ENCODE measurements around the gene GPRIN2.

The GPRIN2 gene

DNA sequence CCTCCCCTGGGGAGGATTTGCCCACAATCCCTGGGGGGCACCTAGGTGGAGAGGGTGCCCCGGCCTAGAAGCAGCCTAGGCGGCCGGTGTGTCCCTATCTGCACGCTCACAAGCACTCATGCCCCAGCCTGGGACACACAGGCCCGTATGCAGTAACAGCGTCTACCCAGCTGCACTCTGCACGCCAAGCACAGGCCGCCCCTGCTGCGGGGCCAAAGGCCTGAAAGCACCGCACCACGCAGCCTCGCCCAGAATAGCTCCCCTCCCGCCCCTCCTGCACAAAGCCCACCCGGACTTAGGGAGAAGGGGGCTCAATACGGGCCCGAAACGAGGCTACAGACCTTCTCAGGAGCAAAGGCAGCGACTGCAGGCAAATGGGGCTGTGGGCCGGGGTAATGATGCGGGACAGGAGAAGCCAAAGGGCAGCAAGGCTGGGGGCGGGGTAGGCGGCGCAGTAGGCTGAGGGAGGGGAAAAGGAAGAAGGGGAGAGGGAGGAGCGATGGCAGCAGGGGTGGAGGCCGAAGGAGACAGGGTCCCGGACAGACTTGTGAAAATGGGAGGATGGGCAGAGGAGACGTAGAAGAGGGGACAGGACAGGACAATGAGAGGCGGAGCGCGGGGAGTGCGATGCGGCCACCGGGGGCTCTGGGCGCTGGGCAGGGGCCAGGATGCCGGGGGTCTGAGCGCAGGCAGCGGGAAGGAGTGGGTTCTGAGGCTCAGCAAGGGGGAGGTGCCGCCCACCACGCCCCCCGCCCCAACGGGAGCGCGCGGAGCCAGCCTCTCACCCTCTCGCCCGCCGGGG, 544 bp downstream of the GPRIN2 start:
- Histone ChIP-seq H3K4me1 (ENCODE audit: control insufficient read depth, insufficient read depth, low read length) (peaks cover 8% of the 10 kb centered on the region), H3K9me3 (ENCODE audit: control insufficient read depth, low read length) (no peaks in the 10 kb centered on the region), H3K27me3 (ENCODE audit: control insufficient read depth, insufficient read depth, low read length, poor library complexity, severe bottlenecking) (peaks cover 45% of the 10 kb centered on the region), H3K4me3 (ENCODE audit: insufficient read depth, low read depth, low read length) (peak overlapping the region; percentile 66), H3K36me3 (ENCODE audit: control insufficient read depth, insufficient read depth, low read length) (no peaks in the 10 kb centered on the region), H3K27ac (ENCODE audit: insufficient read depth, low read depth, low read length, poor library complexity, severe bottlenecking) (no peak overlapping the region)
- WGBS, 2 experiments, result 7 to 8% methylated on average over 47 of the region's 47 CpGs

DNA sequence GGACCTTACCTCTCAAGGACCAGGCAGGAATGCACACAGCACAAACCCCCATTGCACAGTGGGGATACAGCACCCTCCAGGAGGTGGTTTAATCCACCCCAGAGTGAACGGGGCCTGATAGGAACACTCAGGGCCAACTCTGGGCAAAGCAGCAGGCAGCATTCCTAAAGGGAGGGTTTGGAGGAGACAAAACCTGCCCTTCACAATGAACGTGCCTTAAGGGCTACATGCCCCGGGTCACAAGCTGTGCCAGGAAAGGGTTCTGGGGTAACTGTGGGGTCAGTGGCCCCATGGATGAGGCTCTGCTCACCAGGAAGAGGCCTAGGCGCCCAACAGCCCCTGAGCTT, 1.1 kb downstream of the GPRIN2 start:
- 55 to 58% methylated on average over 4 of the region's 4 CpGs for WGBS, 2 experiments
- Histone ChIP-seq H3K9me3 (ENCODE audit: control insufficient read depth, low read length) (no peaks in the 10 kb centered on the region), H3K36me3 (ENCODE audit: control insufficient read depth, insufficient read depth, low read length) (no peaks in the 10 kb centered on the region), H3K27ac (ENCODE audit: insufficient read depth, low read depth, low read length, poor library complexity, severe bottlenecking) (no peak overlapping the region), H3K4me3 (ENCODE audit: insufficient read depth, low read depth, low read length) (peak overlapping the region; percentile 66), H3K4me1 (ENCODE audit: control insufficient read depth, insufficient read depth, low read length) (peaks cover 8% of the 10 kb centered on the region), H3K27me3 (ENCODE audit: control insufficient read depth, insufficient read depth, low read length, poor library complexity, severe bottlenecking) (peaks cover 45% of the 10 kb centered on the region)

- H3K27ac ChIP-seq (ENCODE audit: insufficient read depth, low read depth, low read length, poor library complexity, severe bottlenecking), result no peak overlapping the region
- WGBS, 2 experiments, result 86 to 87% methylated on average over 7 of the region's 7 CpGs
- no peaks in the 10 kb centered on the region for H3K36me3 ChIP-seq (ENCODE audit: control insufficient read depth, insufficient read depth, low read length)
- H3K4me1 ChIP-seq (ENCODE audit: control insufficient read depth, insufficient read depth, low read length), result peaks cover 8% of the 10 kb centered on the region
- H3K27me3 ChIP-seq (ENCODE audit: control insufficient read depth, insufficient read depth, low read length, poor library complexity, severe bottlenecking), result peaks cover 42% of the 10 kb centered on the region
- no peaks in the 10 kb centered on the region for H3K9me3 ChIP-seq (ENCODE audit: control insufficient read depth, low read length)
- no peak overlapping the region for H3K4me3 ChIP-seq (ENCODE audit: insufficient read depth, low read depth, low read length)
Measured at GRCh38 chr10:46554166-46554781, 2.2 kb downstream of the GPRIN2 start.

DNA sequence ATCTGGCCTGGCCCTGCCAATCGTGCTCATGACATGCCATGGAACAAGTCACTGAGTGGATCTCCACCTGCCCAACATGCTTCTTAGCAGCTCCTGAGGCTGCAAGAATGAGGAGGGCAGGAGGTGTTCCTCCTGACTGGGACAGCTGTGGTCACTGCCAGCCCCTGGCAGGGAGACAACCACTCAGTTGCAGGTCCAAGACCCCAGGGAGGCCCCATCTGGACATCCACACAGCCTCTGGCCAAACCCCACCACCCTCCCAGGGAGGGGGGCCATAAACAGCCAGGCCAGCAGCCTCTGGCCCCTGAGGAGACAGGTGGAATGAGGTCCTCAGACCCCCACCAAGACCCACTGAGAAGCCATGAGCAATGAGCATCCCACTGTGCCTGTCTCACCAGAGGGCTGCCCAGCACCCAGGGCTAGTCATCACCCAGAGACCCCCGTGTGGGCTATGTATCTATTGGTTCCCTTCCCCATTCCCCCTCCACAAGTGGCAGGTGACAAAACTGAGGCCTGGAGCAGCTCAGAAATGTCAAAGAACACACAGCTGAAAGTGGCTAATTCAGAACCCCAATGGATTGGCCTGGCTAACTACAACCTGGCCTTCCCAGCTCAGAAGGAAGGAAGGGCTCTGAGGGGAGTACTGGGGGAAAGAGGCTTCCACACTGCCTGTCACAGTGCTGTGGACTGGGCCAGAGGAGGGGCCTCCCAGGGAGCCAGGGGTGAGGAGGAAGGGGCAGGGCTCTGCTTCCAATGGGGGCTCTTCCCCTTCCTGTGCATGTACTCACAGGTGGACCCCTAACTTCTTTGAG, 3.0 kb downstream of the GPRIN2 start:
- H3K27me3 ChIP-seq (ENCODE audit: control insufficient read depth, insufficient read depth, low read length, poor library complexity, severe bottlenecking), result peaks cover 34% of the 10 kb centered on the region
- 87 to 95% methylated on average over 2 of the region's 2 CpGs for WGBS, 2 experiments

GRCh38 chr10:46552526-46553237, 3.8 kb downstream of the GPRIN2 start:
- H3K27ac ChIP-seq (ENCODE audit: insufficient read depth, low read depth, low read length, poor library complexity, severe bottlenecking), result no peak overlapping the region
- H3K9me3 ChIP-seq (ENCODE audit: control insufficient read depth, low read length), result no peaks in the 10 kb centered on the region
- no peaks in the 10 kb centered on the region for H3K36me3 ChIP-seq (ENCODE audit: control insufficient read depth, insufficient read depth, low read length)
- no peak overlapping the region for H3K4me3 ChIP-seq (ENCODE audit: insufficient read depth, low read depth, low read length)
- 92% methylated on average over 10 of the region's 10 CpGs for WGBS, 2 experiments
- H3K4me1 ChIP-seq (ENCODE audit: control insufficient read depth, insufficient read depth, low read length), result peaks cover 8% of the 10 kb centered on the region
- H3K27me3 ChIP-seq (ENCODE audit: control insufficient read depth, insufficient read depth, low read length, poor library complexity, severe bottlenecking), result peaks cover 26% of the 10 kb centered on the region

More for the DNA sequence above, 3.0 kb downstream of the GPRIN2 start:
- H3K4me1 ChIP-seq (ENCODE audit: control insufficient read depth, insufficient read depth, low read length), result peaks cover 8% of the 10 kb centered on the region
- no peaks in the 10 kb centered on the region for H3K9me3 ChIP-seq (ENCODE audit: control insufficient read depth, low read length)
- H3K4me3 ChIP-seq (ENCODE audit: insufficient read depth, low read depth, low read length), result no peak overlapping the region
- H3K27ac ChIP-seq (ENCODE audit: insufficient read depth, low read depth, low read length, poor library complexity, severe bottlenecking), result no peak overlapping the region
- H3K36me3 ChIP-seq (ENCODE audit: control insufficient read depth, insufficient read depth, low read length), result no peaks in the 10 kb centered on the region

GRCh38 chr10:46551701-46552525, 4.5 kb downstream of the GPRIN2 start:
- 93% methylated on average over 12 of the region's 12 CpGs for WGBS, 2 experiments
- H3K4me3 ChIP-seq (ENCODE audit: insufficient read depth, low read depth, low read length), result no peak overlapping the region
- peaks cover 18% of the 10 kb centered on the region for H3K27me3 ChIP-seq (ENCODE audit: control insufficient read depth, insufficient read depth, low read length, poor library complexity, severe bottlenecking)

GRCh38 chr10:46550795-46551700, 5.4 kb downstream of the GPRIN2 start:
- Histone ChIP-seq H3K27ac (ENCODE audit: insufficient read depth, low read depth, low read length, poor library complexity, severe bottlenecking) (no peak overlapping the region), H3K9me3 (ENCODE audit: control insufficient read depth, low read length) (no peaks in the 10 kb centered on the region), H3K36me3 (ENCODE audit: control insufficient read depth, insufficient read depth, low read length) (no peaks in the 10 kb centered on the region), H3K4me3 (ENCODE audit: insufficient read depth, low read depth, low read length) (no peak overlapping the region), H3K27me3 (ENCODE audit: control insufficient read depth, insufficient read depth, low read length, poor library complexity, severe bottlenecking) (peaks cover 10% of the 10 kb centered on the region), H3K4me1 (ENCODE audit: control insufficient read depth, insufficient read depth, low read length) (peaks cover 8% of the 10 kb centered on the region)
- 79 to 80% methylated on average over 8 of the region's 8 CpGs for WGBS, 2 experiments

More at GRCh38 chr10:46551701-46552525, 4.5 kb downstream of the GPRIN2 start:
- peaks cover 8% of the 10 kb centered on the region for H3K4me1 ChIP-seq (ENCODE audit: control insufficient read depth, insufficient read depth, low read length)
- H3K9me3 ChIP-seq (ENCODE audit: control insufficient read depth, low read length), result no peaks in the 10 kb centered on the region
- no peaks in the 10 kb centered on the region for H3K36me3 ChIP-seq (ENCODE audit: control insufficient read depth, insufficient read depth, low read length)
- H3K27ac ChIP-seq (ENCODE audit: insufficient read depth, low read depth, low read length, poor library complexity, severe bottlenecking), result no peak overlapping the region

GRCh38 chr10:46550076-46550790, 6.2 kb downstream of the GPRIN2 start:
- Histone ChIP-seq H3K4me1 (ENCODE audit: control insufficient read depth, insufficient read depth, low read length) (peaks cover 2% of the 10 kb centered on the region), H3K27me3 (ENCODE audit: control insufficient read depth, insufficient read depth, low read length, poor library complexity, severe bottlenecking) (peaks cover 2% of the 10 kb centered on the region), H3K4me3 (ENCODE audit: insufficient read depth, low read depth, low read length) (no peak overlapping the region), H3K9me3 (ENCODE audit: control insufficient read depth, low read length) (no peaks in the 10 kb centered on the region), H3K36me3 (ENCODE audit: control insufficient read depth, insufficient read depth, low read length) (no peaks in the 10 kb centered on the region), H3K27ac (ENCODE audit: insufficient read depth, low read depth, low read length, poor library complexity, severe bottlenecking) (no peak overlapping the region)
- 88% methylated on average over 20 of the region's 20 CpGs for WGBS, 2 experiments
